Stimulated activated CD8-positive, alpha-beta memory T cell treated with anti-CD3 and anti-CD28 coated beads, Interleukin-15, amount 100 ng/mL, for 48 hours (primary cell): Measurements from ENCODE around the gene TRMT112.
"Not testable (repeated sequence)": the region's sequence is repeated elsewhere in the genome, so short reads cannot be mapped to it uniquely, and the experiment has no call there.

ENCODE experiments used
- DNase-seq, 2 donors: peaks; one replicate each; pipeline ENCODE4 v3.0.0-alpha.2; 2020; ENCODE audit warnings: low read depth in 2 of 2

The TRMT112 gene

GRCh38 chr11:64331569-64332371, 14.4 kb upstream of the TRMT112 start:
- DNase-seq: peak; percentile 81 to 82

GRCh38 chr11:64330888-64331287, 13.5 kb upstream of the TRMT112 start:
- no peak for DNase-seq

- no peak for DNase-seq
Measured at GRCh38 chr11:64327993-64328392, 10.6 kb upstream of the TRMT112 start.

- no peak for DNase-seq
Measured at GRCh38 chr11:64327375-64327774, 10.0 kb upstream of the TRMT112 start.

- DNase-seq: no peak
Measured at GRCh38 chr11:64324692-64325469, 7.5 kb upstream of the TRMT112 start.

GRCh38 chr11:64323984-64324383, 6.6 kb upstream of the TRMT112 start:
- not testable (repeated sequence) for DNase-seq

- DNase-seq: no peak
Measured at GRCh38 chr11:64323373-64323772, 6.0 kb upstream of the TRMT112 start.

GRCh38 chr11:64322925-64323260, 5.5 kb upstream of the TRMT112 start:
- no peak for DNase-seq

GRCh38 chr11:64321533-64321932, 4.2 kb upstream of the TRMT112 start:
- DNase-seq: no peak

- DNase-seq: no peak
Measured at GRCh38 chr11:64321026-64321425, 3.7 kb upstream of the TRMT112 start.

GRCh38 chr11:64320556-64320955, 3.2 kb upstream of the TRMT112 start:
- no peak for DNase-seq

- no peak for DNase-seq
Measured at GRCh38 chr11:64318766-64319761, 1.7 kb upstream of the TRMT112 start.

- DNase-seq: peak; percentile 94 to 96
Measured at GRCh38 chr11:64317961-64318765, 804 bp upstream of the TRMT112 start, which contains the start of gene PRDX5. PRDX5 (plus strand) TSS chr11:64318121; CDS start chr11:64318216, 95 bp downstream.

- DNase-seq: no peak
Measured at GRCh38 chr11:64316672-64317324, 561 bp downstream of the TRMT112 start.

GRCh38 chr11:64315667-64316526, 1.5 kb downstream of the TRMT112 start:
- not testable (repeated sequence) for DNase-seq

- DNase-seq: no peak
Measured at GRCh38 chr11:64314805-64315561, 2.4 kb downstream of the TRMT112 start.

GRCh38 chr11:64314146-64314804, 3.1 kb downstream of the TRMT112 start:
- no peak for DNase-seq

GRCh38 chr11:64313491-64314145, 3.7 kb downstream of the TRMT112 start:
- no peak for DNase-seq
